Activated CD8-positive, alpha-beta T cell treated with anti-CD3 and anti-CD28 coated beads for 36 hours (primary cell): ENCODE results near the gene EYA4. TPM values are rescaled to one million over a fixed set of nuclear protein-coding genes. Genes with fewer than 3 reads are reported as not detected.
"Not testable (repeated sequence)": the region's sequence is repeated elsewhere in the genome, so short reads cannot be mapped to it uniquely, and the experiment has no call there.

Experiments used
- ATAC-seq: fragments of 200-7000 bp; cut with Tn5 transposase; one replicate; pipeline ENCODE4 v1.10.0; 2021; ENCODE audit warnings: mild to moderate bottlenecking, moderate library complexity
- CTCF ChIA-PET: fragments of 350-600 bp; sonication (Branson Sonifier 250); formaldehyde crosslinking; loops from one replicate; lab custom pipeline; 2021; ENCODE audit warnings: antibody characterized with exemption; lab: Charles Lee
- POLR2A ChIA-PET: fragments of 350-600 bp; sonication (Branson Sonifier 250); formaldehyde crosslinking; loops from one replicate; lab custom pipeline; 2021; ENCODE audit warnings: antibody characterized with exemption; lab: Charles Lee
- DNase-seq: peaks from one replicate; pipeline ENCODE4 v3.0.0-alpha.2; 2020
- H3K27ac Mint-ChIP-seq: one replicate; pipeline ENCODE4 v1.8.0; 2021; ENCODE audit warnings: mild to moderate bottlenecking, mixed read lengths
- H3K27me3 Mint-ChIP-seq: one replicate; pipeline ENCODE4 v1.8.0; 2021; ENCODE audit warnings: mixed read lengths
- H3K36me3 Mint-ChIP-seq: one replicate; pipeline ENCODE4 v1.8.0; 2021; ENCODE audit warnings: low read depth, mixed read lengths
- H3K4me1 Mint-ChIP-seq: one replicate; pipeline ENCODE4 v1.8.0; 2021; ENCODE audit warnings: low read depth, mixed read lengths
- H3K4me3 Mint-ChIP-seq: one replicate; pipeline ENCODE4 v1.8.0; 2021; ENCODE audit warnings: mild to moderate bottlenecking, moderate library complexity, mixed read lengths
- H3K9me3 Mint-ChIP-seq: one replicate; pipeline ENCODE4 v1.8.0; 2021; ENCODE audit warnings: mixed read lengths
- CTCF ChIP-seq: fragments of 200-600 bp; IDR thresholded peaks from one replicate; pipeline ENCODE4 v1.8.0; 2022; ENCODE audit warnings: antibody characterized with exemption, mild to moderate bottlenecking
- intact Hi-C: fragments of 100-400 bp; cut with micrococcal nuclease; formaldehyde crosslinking; loops from one replicate; pipeline ENCODE4 v1.10.0; 2022
- total RNA-seq, 2 experiments: library from RNA; stranded (reverse); gene quantifications; one replicate each; pipeline ENCODE4 v1.2.3, GENCODE V29; 2021

Gene EYA4
- total RNA-seq, 2 experiments from 2014 or later: not detected

DNA sequence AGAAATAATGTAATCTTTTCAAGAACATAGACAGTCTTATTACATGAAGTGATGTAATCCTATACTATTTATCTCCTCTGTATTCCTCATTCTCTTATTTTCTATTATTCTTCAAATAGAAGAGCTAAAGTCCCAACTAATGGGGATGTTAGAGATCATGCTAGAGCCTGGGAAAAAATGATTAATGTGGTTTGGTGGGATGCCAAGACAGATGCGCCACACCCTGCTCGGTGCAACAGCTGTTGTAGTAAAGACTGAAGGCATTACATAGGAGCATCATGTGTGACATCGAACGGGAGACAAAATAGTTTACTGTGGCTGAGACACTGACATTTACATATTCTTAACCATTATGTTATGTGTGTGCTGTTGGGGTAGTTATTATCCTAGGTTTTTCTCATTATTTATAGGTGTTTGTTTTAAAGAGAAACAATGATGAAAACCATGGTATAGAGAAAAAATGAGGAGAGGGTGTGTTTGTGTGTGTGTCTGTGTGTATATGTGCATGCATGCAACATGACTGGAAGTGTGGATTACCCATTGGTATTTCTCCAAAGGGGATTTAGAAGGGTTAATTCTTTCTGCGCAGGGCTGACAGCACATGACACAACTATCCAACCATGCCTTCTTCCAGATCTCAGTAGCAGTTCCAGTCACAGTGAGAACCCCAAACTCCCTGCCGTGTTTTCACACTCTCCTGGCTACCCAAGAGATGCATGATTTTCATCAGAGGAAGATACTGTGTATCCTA, 155.3 kb downstream of the EYA4 start:
- TF ChIP-seq CTCF: no peak
- H3K4me3 Mint-ChIP-seq: no peak overlapping the region
- ChIA-PET CTCF (interaction anchor here (0.8 kb wide), 1 partner anchor 1116 kb away, joined by 3 read pairs; no protein-coding TSS in a partner anchor), POLR2A (no interaction called here)
- intact Hi-C loops: no loop called here
- no peak overlapping the region for H3K27ac Mint-ChIP-seq
- H3K4me1 Mint-ChIP-seq: no peaks in the 10 kb centered on the region
- peaks cover 1% of the 10 kb centered on the region for H3K27me3 Mint-ChIP-seq
- H3K9me3 Mint-ChIP-seq: peaks cover 2% of the 10 kb centered on the region
- DNase-seq (no peak), ATAC-seq (no peak)
- H3K36me3 Mint-ChIP-seq: no peaks in the 10 kb centered on the region

DNA sequence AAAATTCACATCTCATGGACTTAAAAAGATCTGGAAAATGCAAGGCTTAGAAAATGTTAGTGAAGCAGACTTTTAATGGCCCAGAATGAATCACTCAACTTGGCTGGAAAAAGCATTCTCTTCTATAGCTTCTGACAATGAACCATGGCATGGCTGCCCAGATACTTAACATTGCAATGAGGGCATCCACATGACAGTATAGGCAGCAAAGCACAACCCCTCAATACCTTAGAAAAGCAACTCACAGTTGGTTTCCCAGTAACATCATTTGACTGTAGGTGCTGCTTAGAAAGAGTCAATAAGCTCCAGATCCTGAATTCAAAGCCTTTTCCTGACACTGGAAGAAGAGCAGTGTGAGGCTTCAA, 155.8 kb downstream of the EYA4 start:
- ChIA-PET CTCF (no interaction called here), POLR2A (no interaction called here)
- Mint-ChIP-seq H3K27ac (no peak overlapping the region), H3K27me3 (peaks cover 1% of the 10 kb centered on the region), H3K36me3 (no peaks in the 10 kb centered on the region), H3K9me3 (peaks cover 2% of the 10 kb centered on the region), H3K4me3 (no peak overlapping the region), H3K4me1 (no peaks in the 10 kb centered on the region)
- TF ChIP-seq CTCF: no peak
- intact Hi-C loops: no loop called here
- ATAC-seq (no peak), DNase-seq (no peak)

DNA sequence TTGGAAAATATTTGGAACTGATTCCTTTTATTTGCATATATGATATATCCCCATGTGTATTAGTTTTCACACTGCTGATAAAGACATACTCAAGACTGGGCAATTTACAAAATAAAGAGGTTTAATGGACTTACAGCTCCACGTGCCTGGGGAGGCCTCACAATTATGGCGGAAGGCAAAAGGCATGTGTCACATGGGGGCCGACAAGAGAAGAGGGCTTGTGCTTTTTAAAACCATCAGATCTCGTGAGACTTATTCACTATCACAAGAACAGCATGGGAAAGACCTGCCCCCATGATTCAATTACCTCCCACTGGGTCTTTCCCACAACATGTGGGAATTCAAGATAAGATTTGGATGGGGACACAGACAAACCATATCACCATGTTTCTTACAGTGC, 156.4 kb downstream of the EYA4 start:
- intact Hi-C loops: not testable (repeated sequence)

DNA sequence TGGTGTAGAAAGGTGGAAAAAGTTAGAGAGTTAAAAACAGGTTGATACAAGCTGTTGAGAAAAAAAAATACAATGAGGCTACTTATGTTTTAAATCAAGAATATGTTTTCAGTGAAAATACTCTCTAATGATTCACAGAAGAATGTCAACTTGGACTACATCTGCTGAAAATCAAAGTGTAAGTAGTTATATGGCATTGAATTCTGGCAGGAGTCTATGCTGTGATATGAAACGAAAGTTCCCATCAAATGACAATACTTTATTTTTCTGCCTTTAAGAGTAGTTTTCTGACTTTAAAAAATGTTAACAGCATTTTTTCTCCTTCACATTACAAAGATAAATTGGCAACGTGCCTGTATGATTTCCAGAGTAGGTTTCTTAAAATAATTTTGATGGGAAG, 158.3 kb downstream of the EYA4 start:
- Mint-ChIP-seq H3K36me3 (no peaks in the 10 kb centered on the region), H3K9me3 (peaks cover 2% of the 10 kb centered on the region), H3K27ac (no peak overlapping the region), H3K4me1 (no peaks in the 10 kb centered on the region), H3K4me3 (no peak overlapping the region), H3K27me3 (peaks cover 1% of the 10 kb centered on the region)
- ATAC-seq: no peak
- intact Hi-C loops: no loop called here
- ChIA-PET POLR2A (no interaction called here), CTCF (no interaction called here)
- no peak for TF ChIP-seq CTCF
- DNase-seq: no peak

More for the DNA sequence above, 156.4 kb downstream of the EYA4 start:
- H3K4me3 Mint-ChIP-seq, H3K36me3 Mint-ChIP-seq, ATAC-seq, H3K4me1 Mint-ChIP-seq, H3K27me3 Mint-ChIP-seq, CTCF ChIA-PET, H3K27ac Mint-ChIP-seq, DNase-seq, H3K9me3 Mint-ChIP-seq: not testable (repeated sequence)
- POLR2A ChIA-PET: interaction anchor here (0.8 kb wide), 1 partner anchor 13 kb away, joined by 4 read pairs; no protein-coding TSS in a partner anchor

GRCh38 chr6:133404151-133404550, 163.0 kb downstream of the EYA4 start:
- CTCF ChIA-PET: interaction anchor here (0.5 kb wide), 1 partner anchor 18 kb away, joined by 3 read pairs; no protein-coding TSS in a partner anchor
- Mint-ChIP-seq H3K4me1 (no peaks in the 10 kb centered on the region), H3K27ac (no peak overlapping the region), H3K4me3 (no peak overlapping the region), H3K9me3 (peaks cover 2% of the 10 kb centered on the region), H3K36me3 (no peaks in the 10 kb centered on the region), H3K27me3 (no peaks in the 10 kb centered on the region)
- no peak for TF ChIP-seq CTCF
- DNase-seq (no peak), ATAC-seq (no peak)
- intact Hi-C loops: no loop called here
- POLR2A ChIA-PET: no interaction called here
